K562 (cell line): Measurements from ENCODE around the gene ZBTB49. TPM values are rescaled to one million over a fixed set of nuclear protein-coding genes. Genes with fewer than 3 reads are reported as not detected.

Experiments used
- MTA2 ChIP-seq: fragments of 450-650 bp; IDR thresholded peaks from 2 replicates; pipeline ENCODE4 v1.6.1; 2016; ENCODE audit warnings: low read depth
- PBX2 ChIP-seq, 2 experiments: IDR thresholded peaks in 1 of 2; conservative IDR thresholded peaks in 1 of 2; 2 replicates each; pipeline ENCODE4 v1.6.1; 2016; ENCODE audit warnings: low read depth in 2 of 2, mild to moderate bottlenecking in 1 of 2, missing compliant biosample characterization in 1 of 2, missing genetic modification characterization in 1 of 2, moderate library complexity in 1 of 2
- POLR3G ChIP-seq: IDR thresholded peaks from 2 replicates; pipeline ENCODE4 v1.6.1; 2011; ENCODE audit not compliant: insufficient read length, insufficient replicate concordance; ENCODE audit errors: extremely low read depth
- PTBP1 ChIP-seq: fragments of 200-400 bp; formaldehyde crosslinking; IDR thresholded peaks from 2 replicates; pipeline ENCODE4 v1.6.1; 2017; ENCODE audit warnings: low read depth, low read length
- UBTF ChIP-seq, 2 experiments: IDR thresholded peaks; 2 replicates each; pipeline ENCODE4 v1.6.1; 2012; ENCODE audit warnings: improper control_type of control experiment in 2 of 2, low read depth in 2 of 2, low read length in 2 of 2, borderline replicate concordance in 1 of 2
- ZBTB40 ChIP-seq, 2 experiments: fragments of 450-650 bp in 1 of 2; sonication (generic) in 1 of 2; formaldehyde crosslinking in 1 of 2; IDR thresholded peaks; 2 replicates each; pipeline versions ENCODE4 v1.7.1 to v1.9.0; 2016 to 2022; ENCODE audit warnings: inconsistent platforms in 1 of 2, mild to moderate bottlenecking in 1 of 2, missing genetic modification reagents in 1 of 2
- polyA plus RNA-seq, 8 experiments: library from polyadenylated mRNA; depleted of rRNA in 4 of 8; stranded (reverse) in 5 of 8; unstranded in 3 of 8; fragments of >200 nt; fragmentation: Nextera tagmentation in 2 of 8; fragmentation: Illumina TruSeq in 1 of 8; extraction: Ambion mirVana in 2 of 8; extraction: Trizol in 1 of 8; gene quantifications; 2 replicates each; pipeline versions ENCODE4 v1.2.1 to v1.2.3, GENCODE V29; 2011 to 2014; ENCODE audit warnings: inconsistent platforms in 1 of 8, missing spikeins in 1 of 8
- total RNA-seq, 7 experiments: library from RNA; depleted of rRNA in 6 of 7; stranded (reverse); fragments of >200 nt in 6 of 7; fragmentation: Illumina TruSeq in 2 of 7; extraction: Trizol in 2 of 7; gene quantifications; 2 replicates each; pipeline versions ENCODE4 v1.2.1 to v1.2.3, GENCODE V29; 2011 to 2021; ENCODE audit warnings: low replicate concordance in 1 of 7

The ZBTB49 gene
- total and polyA plus RNA-seq, 9 of the 15 experiments (the other 6 are each of a cell fraction or from before 2014, with no cell fraction given) = 0.49 to 8.0 (median 4.2) TPM

- TF ChIP-seq ZBTB40 (IDR thresholded peaks at IDR 0.05) (peak; percentile 98), ZBTB40 (CRISPR knock-in tag; IDR thresholded peaks at IDR 0.05) (no peak), MTA2 (no peak), PBX2 (CRISPR knock-in tag; IDR thresholded peaks at IDR 0.05; ENCODE audit: low read depth) (no peak), PBX2 (tag; conservative IDR thresholded peaks at IDR 0.05; ENCODE audit: low read depth) (no peak), POLR3G (no peak), PTBP1 (no peak), UBTF (IDR thresholded peaks at IDR 0.05; ENCODE audit: borderline replicate concordance in 1 of 2, low read depth in 2 of 2, low read length in 2 of 2) (peak; percentile 71 to 91; a peak in 2 of 4 replicates)
Measured at GRCh38 chr4:4248029-4248884, 41.8 kb upstream of the ZBTB49 start, which contains the start of gene TMEM128 (continued).
